Uterus (tissue), 4 donors: ENCODE results near the gene LPP. TPM values are rescaled to one million over a fixed set of nuclear protein-coding genes. Genes with fewer than 3 reads are reported as not detected.

Experiments used
- DNase-seq, 2 donors: peaks; one replicate each; pipeline ENCODE4 v3.0.0-alpha.2; 2019 to 2020
- H3K27ac ChIP-seq, 2 donors: fragments of 200-600 bp; sonication (generic); 1 replicate in 1 of 2; 2 replicates in 1 of 2; pipeline ENCODE4 v1.5.1; 2016 to 2018
- H3K27me3 ChIP-seq, 2 donors: fragments of 200-600 bp; sonication (generic); one replicate each; pipeline ENCODE4 v1.5.1; 2018 to 2019; ENCODE audit warnings: control low read depth in 1 of 2
- H3K36me3 ChIP-seq, 2 donors: fragments of 200-600 bp; sonication (generic); one replicate each; pipeline ENCODE4 v1.5.1; 2019; ENCODE audit warnings: control low read depth in 1 of 2
- H3K4me1 ChIP-seq, 2 donors: fragments of 200-600 bp; sonication (generic); one replicate each; pipeline ENCODE4 v1.5.1; 2018 to 2019; ENCODE audit warnings: control low read depth in 1 of 2
- H3K4me3 ChIP-seq, 2 donors: fragments of 200-600 bp; sonication (generic); 1 replicate in 1 of 2; 2 replicates in 1 of 2; pipeline ENCODE4 v1.5.1; 2018 to 2019; ENCODE audit warnings: mild to moderate bottlenecking in 1 of 2
- H3K9me3 ChIP-seq, 2 donors: fragments of 200-600 bp; sonication (generic); one replicate each; pipeline ENCODE4 v1.5.1; 2019; ENCODE audit warnings: control low read depth in 1 of 2
- POLR2A ChIP-seq, 2 donors: fragments of 450-650 bp; IDR thresholded peaks; one replicate each; pipeline ENCODE4 v1.6.1; 2016; ENCODE audit warnings: antibody characterized with exemption in 2 of 2, mild to moderate bottlenecking in 1 of 2, moderate library complexity in 1 of 2
- intact Hi-C: fragments of 100-400 bp; cut with DNase I; formaldehyde crosslinking; loops from one replicate; pipeline ENCODE4 v1.15.1; 2023; ENCODE audit warnings: low total_unique reads
- total RNA-seq, 4 donors: library from RNA; depleted of rRNA in 3 of 4; stranded (reverse); fragments of >200 nt in 3 of 4; gene quantifications; one replicate each; pipeline versions ENCODE4 v1.1.0 to v1.2.4, GENCODE V29; 2014 to 2023
- TF ChIP-seq, protein P1 (sequence below), 4 experiments: fragments of 200-600 bp in 2 of 4; fragments of 450-650 bp in 2 of 4; sonication (generic) in 2 of 4; IDR thresholded peaks; one replicate each; pipeline ENCODE4 v1.5.1; 2016 to 2019; ENCODE audit warnings: antibody characterized with exemption in 4 of 4, mild to moderate bottlenecking in 2 of 4, moderate library complexity in 1 of 4
- donor health status: DM: yes; HTN: yes; CAD: no.

The LPP gene
- total RNA-seq, 4 donors from 2014 or later = 180 to 1,374 (median 712) TPM

DNA sequence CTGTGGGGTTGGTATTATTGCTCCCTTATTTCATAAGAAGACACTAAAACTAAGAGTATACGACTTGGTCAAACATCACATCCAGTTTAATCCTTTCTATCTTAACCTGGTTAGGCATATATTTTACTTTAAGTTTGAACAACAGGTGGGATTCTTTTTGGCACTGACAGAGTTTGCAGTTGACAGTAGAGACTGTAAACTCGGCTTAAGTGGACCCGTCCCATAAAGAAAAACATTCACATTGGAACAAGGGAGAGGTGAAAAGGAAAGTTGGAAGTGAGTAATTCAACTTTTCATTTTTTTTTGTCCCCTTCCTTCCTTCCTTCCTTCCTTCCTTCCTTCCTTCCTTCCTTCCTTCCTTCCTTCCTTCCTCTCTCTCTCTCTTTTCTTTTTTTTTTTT is 355.4 kb downstream of the LPP start:
- Histone ChIP-seq H3K27ac (no peak overlapping the region), H3K36me3 (no peaks in the 10 kb centered on the region), H3K27me3 (no peaks in the 10 kb centered on the region), H3K9me3 (peaks cover 0 to 5% of the 10 kb centered on the region in 2 donors), H3K4me3 (no peak overlapping the region), H3K4me1 (no peaks in the 10 kb centered on the region)
- TF ChIP-seq, protein P1, sequence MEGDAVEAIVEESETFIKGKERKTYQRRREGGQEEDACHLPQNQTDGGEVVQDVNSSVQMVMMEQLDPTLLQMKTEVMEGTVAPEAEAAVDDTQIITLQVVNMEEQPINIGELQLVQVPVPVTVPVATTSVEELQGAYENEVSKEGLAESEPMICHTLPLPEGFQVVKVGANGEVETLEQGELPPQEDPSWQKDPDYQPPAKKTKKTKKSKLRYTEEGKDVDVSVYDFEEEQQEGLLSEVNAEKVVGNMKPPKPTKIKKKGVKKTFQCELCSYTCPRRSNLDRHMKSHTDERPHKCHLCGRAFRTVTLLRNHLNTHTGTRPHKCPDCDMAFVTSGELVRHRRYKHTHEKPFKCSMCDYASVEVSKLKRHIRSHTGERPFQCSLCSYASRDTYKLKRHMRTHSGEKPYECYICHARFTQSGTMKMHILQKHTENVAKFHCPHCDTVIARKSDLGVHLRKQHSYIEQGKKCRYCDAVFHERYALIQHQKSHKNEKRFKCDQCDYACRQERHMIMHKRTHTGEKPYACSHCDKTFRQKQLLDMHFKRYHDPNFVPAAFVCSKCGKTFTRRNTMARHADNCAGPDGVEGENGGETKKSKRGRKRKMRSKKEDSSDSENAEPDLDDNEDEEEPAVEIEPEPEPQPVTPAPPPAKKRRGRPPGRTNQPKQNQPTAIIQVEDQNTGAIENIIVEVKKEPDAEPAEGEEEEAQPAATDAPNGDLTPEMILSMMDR (IDR thresholded peaks at IDR 0.05) = no peak
- no peak for TF ChIP-seq POLR2A (IDR thresholded peaks at IDR 0.05)
- DNase-seq = no peak
- intact Hi-C loops = no loop called here

DNA sequence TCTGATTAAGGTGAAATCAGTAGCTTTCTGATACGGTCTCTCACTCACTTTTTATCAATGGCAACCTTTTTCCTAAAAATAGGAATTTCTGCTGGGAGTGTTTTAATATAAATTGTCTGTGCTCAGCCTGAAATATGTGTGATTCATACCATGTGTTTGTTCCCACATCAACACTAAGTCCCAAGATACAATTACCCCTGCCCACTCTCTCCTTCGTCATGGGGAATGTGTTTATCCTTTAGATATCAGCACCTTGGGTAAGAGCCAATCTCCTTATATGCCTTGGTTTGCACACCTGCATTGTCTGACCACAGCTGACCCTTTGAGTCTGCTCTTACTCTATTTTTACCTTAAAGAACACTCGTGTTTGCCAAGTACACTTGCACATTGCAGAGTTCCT is 356.4 kb downstream of the LPP start:
- intact Hi-C loops = no loop called here
- Histone ChIP-seq H3K27me3 (no peaks in the 10 kb centered on the region), H3K9me3 (no peaks in the 10 kb centered on the region), H3K4me1 (no peaks in the 10 kb centered on the region), H3K4me3 (no peak overlapping the region), H3K27ac (peak overlapping the region in 1 of 2 donors; percentile 4), H3K36me3 (no peaks in the 10 kb centered on the region)
- DNase-seq = no peak
- TF ChIP-seq, protein P1 (IDR thresholded peaks at IDR 0.05) = no peak
- no peak for TF ChIP-seq POLR2A (IDR thresholded peaks at IDR 0.05)

DNA sequence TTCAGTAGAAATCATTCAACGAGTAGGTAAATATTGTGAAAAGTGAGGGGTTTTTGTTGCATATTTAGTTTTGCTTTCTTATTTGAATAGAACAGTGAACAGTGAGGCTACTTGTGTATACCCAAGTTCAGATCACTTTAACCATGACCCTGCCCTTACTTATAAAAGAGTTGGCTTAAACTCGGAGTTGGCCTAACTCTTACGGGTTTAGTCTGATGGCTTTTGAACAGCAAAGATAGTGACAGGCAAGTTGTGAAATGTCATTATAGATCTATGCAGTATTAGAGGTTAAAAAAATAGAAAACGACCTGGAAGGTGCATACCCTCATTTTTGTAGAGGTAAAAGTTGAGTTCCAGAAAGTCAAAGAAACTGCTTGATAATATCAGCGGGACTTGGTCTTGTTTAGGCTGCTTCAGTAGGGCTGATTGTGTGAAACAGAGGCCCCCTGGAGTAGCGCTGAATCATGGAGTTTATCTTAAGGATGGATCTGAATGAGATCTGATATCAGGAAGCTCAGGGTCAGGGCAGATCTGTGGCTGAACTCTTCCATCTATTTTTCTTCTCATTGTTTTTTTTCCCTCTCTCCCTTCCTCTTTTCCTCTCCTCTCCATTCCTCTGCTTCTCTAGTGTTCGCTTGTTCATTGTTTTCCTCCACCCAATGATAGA is 359.8 kb downstream of the LPP start:
- no peak for DNase-seq
- no peaks in the 10 kb centered on the region for H3K4me1 ChIP-seq
- intact Hi-C loops = no loop called here
- H3K4me3 ChIP-seq = no peak overlapping the region
- H3K36me3 ChIP-seq = no peaks in the 10 kb centered on the region
- no peaks in the 10 kb centered on the region for H3K9me3 ChIP-seq
- no peaks in the 10 kb centered on the region for H3K27me3 ChIP-seq
- no peak overlapping the region for H3K27ac ChIP-seq
- TF ChIP-seq, protein P1 (IDR thresholded peaks at IDR 0.05) = no peak
- no peak for TF ChIP-seq POLR2A (IDR thresholded peaks at IDR 0.05)

DNA sequence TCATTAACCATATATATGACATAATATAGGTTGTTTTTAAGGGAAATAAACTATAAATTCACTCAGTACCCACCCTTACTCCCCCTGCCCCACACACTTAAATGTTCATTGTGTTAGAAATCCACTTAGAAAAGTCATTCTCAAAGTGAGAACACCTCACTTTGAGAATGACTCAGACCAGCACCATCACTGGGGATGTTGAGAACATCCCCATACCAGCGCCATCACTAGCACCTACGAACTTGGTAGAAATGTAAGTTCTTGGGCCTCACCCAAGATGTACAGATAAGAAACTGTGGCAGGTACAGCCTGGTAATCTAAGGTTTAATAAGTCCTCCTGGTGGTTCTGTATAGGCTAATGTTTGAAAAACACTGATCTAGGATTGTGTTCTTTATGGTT is 362.6 kb downstream of the LPP start:
- no peaks in the 10 kb centered on the region for H3K4me1 ChIP-seq

DNA sequence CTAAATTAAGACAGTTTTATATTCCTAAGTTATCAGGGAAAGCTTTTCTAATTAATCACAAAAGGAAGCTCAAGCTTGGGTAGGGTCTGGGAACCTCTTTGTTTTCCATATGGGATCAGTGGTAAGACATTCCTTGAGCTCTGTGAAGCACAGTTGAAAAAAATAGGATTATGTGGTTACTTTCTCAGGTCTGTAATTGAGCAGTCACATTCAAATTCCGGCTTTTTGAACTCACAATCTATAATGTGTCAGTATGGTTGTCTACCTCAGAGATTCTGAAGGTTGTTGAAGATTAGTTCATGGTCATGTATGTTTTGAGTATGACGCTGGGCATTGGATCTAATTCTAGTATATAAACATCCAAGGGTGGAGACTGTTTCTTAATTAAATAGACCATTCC is 364.5 kb downstream of the LPP start:
- TF ChIP-seq POLR2A (IDR thresholded peaks at IDR 0.05) = no peak
- TF ChIP-seq, protein P1 (IDR thresholded peaks at IDR 0.05) = no peak
- H3K4me3 ChIP-seq = no peak overlapping the region
- no peaks in the 10 kb centered on the region for H3K9me3 ChIP-seq
- intact Hi-C loops = no loop called here
- no peaks in the 10 kb centered on the region for H3K36me3 ChIP-seq
- H3K27me3 ChIP-seq = no peaks in the 10 kb centered on the region
- H3K4me1 ChIP-seq = no peaks in the 10 kb centered on the region
- DNase-seq = no peak
- H3K27ac ChIP-seq = no peak overlapping the region

More for the DNA sequence above, 362.6 kb downstream of the LPP start:
- H3K9me3 ChIP-seq = no peaks in the 10 kb centered on the region
- no peaks in the 10 kb centered on the region for H3K27me3 ChIP-seq
- H3K36me3 ChIP-seq = no peaks in the 10 kb centered on the region
- TF ChIP-seq, protein P1 (IDR thresholded peaks at IDR 0.05) = no peak
- no peak for TF ChIP-seq POLR2A (IDR thresholded peaks at IDR 0.05)
- H3K27ac ChIP-seq = no peak overlapping the region
- intact Hi-C loops = no loop called here
- DNase-seq = no peak
- H3K4me3 ChIP-seq = no peak overlapping the region
